NCI-H446 (cell line): ENCODE results near the gene ULK1.
"Not testable (repeated sequence)": the region's sequence is repeated elsewhere in the genome, so short reads cannot be mapped to it uniquely, and the experiment has no call there.

Experiments
- DNase-seq, 2 experiments: peaks; one replicate each; lab custom pipeline; 2025; lab: John Stamatoyannopoulos, UW

The ULK1 gene

GRCh38 chr12:131943389-131943788 lies 49.0 kb downstream of the ULK1 start:
- DNase-seq, result no peak

GRCh38 chr12:131943876-131944275 lies 49.5 kb downstream of the ULK1 start:
- no peak for DNase-seq

- DNase-seq, result no peak
Observed at GRCh38 chr12:131944601-131945251, 50.3 kb downstream of the ULK1 start.

GRCh38 chr12:131946757-131947156 lies 52.3 kb downstream of the ULK1 start:
- DNase-seq, result no peak

- no peak for DNase-seq
Observed at GRCh38 chr12:131947482-131948027, 53.1 kb downstream of the ULK1 start.

GRCh38 chr12:131948166-131948712 lies 53.8 kb downstream of the ULK1 start:
- DNase-seq, result no peak

- DNase-seq, result not testable (repeated sequence)
Observed at GRCh38 chr12:131948713-131949430, 54.5 kb downstream of the ULK1 start.

GRCh38 chr12:131949431-131950181 lies 55.2 kb downstream of the ULK1 start, which contains the start of gene EP400:
Gene EP400, plus strand, starts transcription at chr12:131949942. Its CDS starts 10,678 bp downstream, at chr12:131960620.
- peak; percentile 87 to 95 for DNase-seq

GRCh38 chr12:131950182-131950913 lies 55.9 kb downstream of the ULK1 start:
- peak in 1 of 2 experiments; percentile 33 for DNase-seq

GRCh38 chr12:131953810-131954209 lies 59.4 kb downstream of the ULK1 start:
- not testable (repeated sequence) for DNase-seq

GRCh38 chr12:131954460-131954859 lies 60.0 kb downstream of the ULK1 start:
- not testable (repeated sequence) for DNase-seq

- DNase-seq, result peak in 1 of 2 experiments; percentile 44
Observed at GRCh38 chr12:131959116-131959515, 64.7 kb downstream of the ULK1 start.

- no peak for DNase-seq
Observed at GRCh38 chr12:131959641-131960589, 65.5 kb downstream of the ULK1 start.

GRCh38 chr12:131960590-131961325 lies 66.3 kb downstream of the ULK1 start:
- DNase-seq, result not testable (repeated sequence)

GRCh38 chr12:131961328-131961727 lies 66.9 kb downstream of the ULK1 start:
- not testable (repeated sequence) for DNase-seq

GRCh38 chr12:131962069-131962468 lies 67.6 kb downstream of the ULK1 start:
- DNase-seq, result no peak

- no peak for DNase-seq
Observed at GRCh38 chr12:131963381-131963780, 69.0 kb downstream of the ULK1 start.

GRCh38 chr12:131965073-131965472 lies 70.7 kb downstream of the ULK1 start:
- DNase-seq, result no peak

GRCh38 chr12:131971226-131971625 lies 76.8 kb downstream of the ULK1 start:
- DNase-seq, result no peak
